HG02981 (cell line): Measurements from ENCODE around the gene MAPK6.
"Not testable (repeated sequence)": the region's sequence is repeated elsewhere in the genome, so short reads cannot be mapped to it uniquely, and the experiment has no call there.

ENCODE experiments used
- ATAC-seq: cut with Tn5 transposase; IDR thresholded peaks from one replicate; pipeline ENCODE4 v1.9.1; 2021; ENCODE audit warnings: mild to moderate bottlenecking, moderate library complexity; ENCODE audit not compliant: unreplicated experiment

The MAPK6 gene

DNA sequence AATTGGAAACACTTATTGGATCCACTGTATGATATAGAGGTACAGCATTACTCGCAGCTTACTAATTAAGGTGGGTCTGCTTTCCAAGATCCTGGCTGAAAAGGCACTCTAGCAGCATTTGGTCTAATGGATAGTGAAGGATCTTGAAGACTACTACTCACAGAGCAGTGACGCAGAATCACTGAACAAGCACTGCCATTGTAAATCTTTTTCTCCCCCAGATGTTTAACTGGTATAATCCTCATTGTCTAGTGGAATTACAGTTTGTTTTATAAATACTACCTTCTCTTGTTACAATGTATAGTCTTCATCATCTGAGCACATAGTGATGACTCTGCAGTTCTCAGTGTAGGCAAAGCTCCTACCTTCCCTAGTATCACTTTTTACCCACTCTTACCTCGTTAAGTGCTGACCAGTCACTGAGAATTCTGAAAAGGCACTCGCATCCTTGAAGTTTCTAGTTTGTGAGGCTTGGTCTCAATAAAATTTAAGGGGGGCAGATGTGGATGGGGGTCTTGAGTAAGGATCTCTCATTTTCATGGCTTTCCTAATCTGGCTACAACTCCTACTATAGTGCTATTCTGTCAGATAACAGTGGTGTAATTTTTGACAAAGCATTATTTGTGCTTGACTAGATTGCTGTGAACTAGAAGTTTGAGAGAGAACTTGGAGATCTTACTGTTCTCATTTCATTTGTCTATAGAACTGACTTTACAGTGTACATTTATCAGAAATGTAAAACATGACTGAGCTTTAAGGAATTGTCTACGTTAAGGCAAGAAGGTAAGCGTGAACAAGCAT is 23.2 kb downstream of the MAPK6 start:
- no peak for ATAC-seq

DNA sequence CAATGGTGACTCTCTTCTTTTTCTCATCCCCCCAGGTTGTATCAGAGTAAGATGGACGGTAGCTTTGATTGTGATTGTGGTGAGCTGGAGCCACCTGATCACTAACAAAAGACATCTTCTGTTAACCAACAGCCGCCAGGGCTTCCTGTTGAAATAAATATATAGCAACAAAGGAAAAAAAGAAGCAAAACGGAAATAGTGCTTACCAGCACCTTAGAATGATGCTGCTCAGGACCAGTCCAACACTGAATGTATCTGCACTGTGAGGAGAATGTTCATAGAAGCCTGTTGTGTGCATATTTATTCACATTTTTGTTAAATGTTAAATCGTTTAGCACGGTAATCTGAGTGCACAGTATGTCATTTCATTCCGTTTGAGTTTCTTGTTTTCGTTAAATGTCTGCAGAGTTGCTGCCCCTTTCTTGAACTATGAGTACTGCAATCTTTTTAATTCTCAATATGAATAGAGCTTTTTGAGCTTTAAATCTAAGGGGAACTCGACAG is 26.8 kb downstream of the MAPK6 start:
- ATAC-seq: not testable (repeated sequence)

DNA sequence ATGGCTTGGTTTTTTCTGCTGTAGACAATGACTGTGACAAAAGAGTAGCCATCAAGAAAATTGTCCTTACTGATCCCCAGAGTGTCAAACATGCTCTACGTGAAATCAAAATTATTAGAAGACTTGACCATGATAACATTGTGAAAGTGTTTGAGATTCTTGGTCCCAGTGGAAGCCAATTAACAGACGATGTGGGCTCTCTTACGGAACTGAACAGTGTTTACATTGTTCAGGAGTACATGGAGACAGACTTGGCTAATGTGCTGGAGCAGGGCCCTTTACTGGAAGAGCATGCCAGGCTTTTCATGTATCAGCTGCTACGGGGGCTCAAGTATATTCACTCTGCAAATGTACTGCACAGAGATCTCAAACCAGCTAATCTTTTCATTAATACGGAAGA is 27.5 kb downstream of the MAPK6 start:
- ATAC-seq: not testable (repeated sequence)

DNA sequence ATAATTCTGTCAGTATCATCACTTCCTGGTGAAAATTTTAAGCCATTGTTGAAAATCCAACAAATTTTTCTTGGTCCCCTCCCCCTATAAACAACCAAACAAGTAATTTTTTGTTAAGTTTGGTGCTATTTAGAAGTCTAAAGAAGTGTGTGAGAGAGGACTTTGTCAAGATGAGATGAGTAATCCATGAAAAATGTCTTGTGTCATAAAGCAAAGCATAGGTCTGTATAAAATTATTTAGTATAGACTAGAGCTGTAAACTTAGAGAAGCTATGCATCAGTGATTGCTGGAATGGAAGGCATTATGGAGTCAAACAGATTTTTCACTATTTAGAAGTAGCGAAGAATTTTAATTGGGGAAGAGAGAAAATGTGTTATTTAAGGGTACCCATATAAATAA is 31.4 kb downstream of the MAPK6 start:
- ATAC-seq: no peak

DNA sequence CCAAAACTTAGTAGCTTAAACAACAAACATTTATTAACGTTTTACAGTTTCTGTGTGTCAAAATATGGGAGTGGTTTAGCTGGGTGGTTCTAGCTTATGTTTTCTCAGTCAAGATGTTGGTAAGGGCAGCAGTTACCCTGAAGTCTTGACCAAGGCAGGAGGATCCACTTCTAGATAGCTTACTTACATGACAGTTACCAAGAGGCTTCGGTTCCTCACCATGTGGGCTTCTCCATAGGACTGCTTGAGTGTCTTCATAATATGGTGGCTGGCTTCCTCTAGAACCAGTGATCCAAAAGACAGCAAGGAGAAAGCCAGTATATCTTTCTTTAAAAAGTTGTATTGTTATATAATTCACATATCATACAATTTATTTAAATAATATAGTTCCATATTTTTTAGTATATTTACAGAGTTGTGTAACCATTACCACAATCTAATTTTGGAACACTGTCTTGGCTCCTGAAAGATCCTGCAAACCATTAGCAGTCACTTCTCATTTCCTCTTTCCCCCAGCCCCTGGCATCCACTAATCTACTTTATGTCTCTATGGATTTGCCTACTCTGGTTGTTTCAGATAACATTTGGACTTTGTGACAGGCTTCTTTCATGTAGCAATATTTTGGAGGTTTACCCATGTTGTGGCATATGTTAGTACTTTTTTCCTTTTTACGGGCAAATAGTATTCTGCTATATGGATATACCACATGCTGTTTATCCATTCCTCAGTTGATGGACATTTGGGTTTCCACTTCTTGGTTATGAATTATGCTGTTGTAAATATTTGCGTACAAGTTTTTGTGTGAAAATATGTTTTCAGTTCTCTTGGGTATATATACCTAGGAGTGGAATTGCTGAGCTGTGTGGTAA is 33.3 kb downstream of the MAPK6 start:
- no peak for ATAC-seq

DNA sequence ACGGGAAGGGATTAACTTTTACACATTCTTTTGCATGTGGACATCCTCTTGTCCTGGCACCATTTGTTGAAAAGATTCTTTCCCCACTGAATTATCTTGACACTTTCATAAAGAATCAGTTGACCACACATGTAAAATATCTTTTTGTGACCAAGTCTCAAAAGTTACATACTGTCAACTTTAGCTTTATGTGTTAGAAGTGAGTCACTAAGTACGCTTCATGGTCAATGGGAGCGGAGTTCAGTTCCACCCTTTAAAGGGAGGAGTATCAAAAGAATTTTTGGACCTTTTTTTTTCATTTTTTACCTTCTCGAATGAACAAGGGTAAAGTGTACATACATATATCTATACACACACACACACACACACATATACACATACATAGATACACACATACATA is 35.4 kb downstream of the MAPK6 start:
- no peak for ATAC-seq

DNA sequence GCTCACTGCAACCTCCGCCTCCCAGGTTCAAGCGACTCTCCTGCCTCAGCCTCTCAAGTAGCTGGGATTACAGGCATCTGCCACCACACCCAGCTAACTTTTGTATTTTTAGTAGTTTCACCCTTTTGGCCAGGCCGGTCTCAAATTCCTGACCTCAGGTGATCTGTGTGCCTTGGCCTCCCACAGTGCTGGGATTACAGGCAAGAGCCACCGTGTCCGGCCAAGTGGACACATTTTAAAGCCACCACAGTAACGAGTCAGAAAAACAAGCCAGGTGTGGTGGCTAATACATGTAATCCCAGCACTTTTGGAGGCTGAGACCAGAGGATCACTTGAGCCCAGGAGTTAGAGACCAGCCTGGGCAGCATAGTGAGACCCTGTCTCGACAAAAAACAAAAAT is 35.8 kb downstream of the MAPK6 start:
- ATAC-seq: not testable (repeated sequence)

DNA sequence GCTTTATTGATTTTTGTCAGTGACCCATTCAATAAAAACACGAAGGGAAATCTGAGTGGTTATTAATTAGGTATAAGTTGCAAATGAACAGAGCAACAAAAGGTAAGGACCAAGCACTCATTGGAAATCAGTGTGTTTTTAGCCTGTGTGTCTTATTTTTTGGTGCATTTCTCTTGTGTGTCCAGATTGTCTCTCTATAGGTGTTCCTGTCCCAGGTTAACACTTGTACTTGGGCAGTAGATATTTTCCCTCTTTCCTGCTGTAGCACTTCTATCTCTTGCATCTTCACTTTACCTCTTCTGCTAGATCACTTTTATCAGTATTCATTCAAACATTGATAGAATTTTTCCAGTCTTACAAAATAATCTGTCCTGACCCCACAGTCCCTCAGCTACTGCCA is 37.0 kb downstream of the MAPK6 start:
- ATAC-seq: no peak

DNA sequence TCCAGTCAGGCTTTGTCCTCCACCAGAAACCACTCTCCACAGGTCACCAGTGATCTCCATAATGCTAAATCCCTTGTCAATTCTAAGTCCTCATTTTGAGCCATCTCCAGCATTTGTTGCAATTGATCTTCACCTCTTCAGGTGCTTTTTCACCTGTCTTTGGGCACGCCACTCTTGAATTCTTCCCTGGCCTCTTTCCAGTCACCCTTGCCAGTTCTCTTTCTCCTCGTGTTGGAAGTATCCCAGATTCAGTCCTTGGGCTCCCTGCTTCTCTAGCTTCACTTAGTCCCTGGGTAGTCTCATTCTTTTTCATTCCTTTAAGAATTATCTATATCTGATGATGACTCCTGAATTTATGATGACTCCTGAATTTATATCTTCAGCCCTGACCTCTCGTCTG is 37.5 kb downstream of the MAPK6 start:
- ATAC-seq: no peak

DNA sequence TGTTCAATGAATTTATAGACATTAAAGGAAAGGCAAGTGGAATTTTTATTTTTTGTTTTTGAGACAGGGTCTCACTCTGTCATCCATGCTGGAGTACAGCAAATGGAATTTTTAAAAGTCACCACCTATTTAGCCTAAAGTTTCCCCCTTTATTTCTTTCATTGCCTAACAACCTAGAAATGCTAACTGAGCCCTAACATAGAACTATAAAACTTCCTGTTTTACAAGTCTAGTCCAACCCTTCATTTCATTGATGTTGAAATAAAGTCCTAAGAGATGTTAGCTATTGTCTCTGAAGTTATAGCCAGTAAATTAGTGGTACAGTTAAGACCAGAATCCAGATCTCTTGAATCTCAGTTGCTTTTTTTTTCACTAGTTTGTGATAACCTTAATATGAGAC is 39.0 kb downstream of the MAPK6 start:
- ATAC-seq: no peak

DNA sequence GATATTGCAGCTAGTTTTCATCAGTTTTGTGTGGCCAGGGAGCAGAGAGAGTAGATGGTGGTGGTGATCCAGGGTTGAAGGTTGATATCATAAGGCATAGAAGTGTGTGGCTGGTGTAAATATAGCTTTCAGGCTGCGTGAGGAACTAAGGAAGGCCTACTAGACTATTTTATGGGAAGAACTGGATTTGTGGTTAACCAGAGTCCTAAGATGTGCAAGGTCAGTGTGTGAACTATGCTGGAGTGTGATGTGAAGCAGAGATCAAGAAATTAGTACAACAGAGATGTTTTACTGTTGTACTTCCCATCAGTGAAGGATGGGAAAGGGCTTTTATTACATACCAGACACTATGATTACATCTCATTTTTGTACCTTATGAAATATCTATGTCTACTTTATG is 41.5 kb downstream of the MAPK6 start:
- no peak for ATAC-seq

DNA sequence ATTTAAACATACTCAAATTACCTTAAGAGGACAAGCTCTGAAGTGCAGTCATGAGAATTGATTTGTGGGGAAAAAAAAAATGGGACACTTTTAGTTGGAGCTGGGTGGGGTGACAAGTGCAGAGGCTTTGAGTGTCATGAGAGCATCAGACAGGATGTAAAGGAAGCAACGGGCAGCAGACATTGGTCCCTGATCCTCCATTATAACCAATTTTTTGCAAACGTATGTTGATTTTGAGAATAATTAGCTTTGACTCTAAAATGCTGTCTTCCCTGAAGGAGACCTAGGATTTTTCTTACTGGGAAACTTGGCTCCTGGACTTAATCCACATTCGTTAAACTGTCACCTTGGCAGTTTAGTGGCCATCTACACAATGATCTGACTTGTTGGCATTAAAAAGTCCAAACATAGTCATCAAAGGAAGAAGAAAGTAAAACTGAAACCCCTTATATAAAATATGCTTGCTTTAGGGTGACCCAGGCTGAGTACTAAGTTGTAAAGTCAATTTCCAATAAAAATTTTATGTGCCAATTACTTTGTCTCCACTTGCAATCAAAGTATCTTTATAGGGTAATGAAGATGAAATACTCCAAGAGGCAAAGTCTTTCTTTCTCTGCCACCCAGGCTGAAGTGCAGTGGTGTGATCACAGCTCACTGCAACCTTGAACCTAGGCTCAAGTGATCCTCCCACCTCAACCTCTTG is 48.0 kb downstream of the MAPK6 start:
- ATAC-seq: no peak

DNA sequence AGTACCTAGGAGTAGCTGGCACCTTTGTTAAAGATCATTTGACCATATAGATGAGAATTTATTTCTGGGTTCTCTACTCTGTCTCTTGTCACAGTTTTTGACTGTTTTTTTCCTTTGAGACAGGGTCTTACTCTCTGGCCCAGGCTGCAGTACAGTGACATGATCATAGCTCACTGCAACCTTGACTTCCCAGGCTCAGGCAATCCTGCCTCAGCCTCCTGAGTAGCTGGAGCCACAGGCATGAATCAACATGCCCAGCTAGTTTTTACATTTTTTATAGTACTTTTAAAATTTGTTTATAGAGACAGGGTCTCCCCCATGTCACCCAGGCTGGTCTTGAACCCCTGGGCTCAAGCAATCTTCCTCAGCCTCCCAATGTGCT is 48.5 kb downstream of the MAPK6 start:
- no peak for ATAC-seq

DNA sequence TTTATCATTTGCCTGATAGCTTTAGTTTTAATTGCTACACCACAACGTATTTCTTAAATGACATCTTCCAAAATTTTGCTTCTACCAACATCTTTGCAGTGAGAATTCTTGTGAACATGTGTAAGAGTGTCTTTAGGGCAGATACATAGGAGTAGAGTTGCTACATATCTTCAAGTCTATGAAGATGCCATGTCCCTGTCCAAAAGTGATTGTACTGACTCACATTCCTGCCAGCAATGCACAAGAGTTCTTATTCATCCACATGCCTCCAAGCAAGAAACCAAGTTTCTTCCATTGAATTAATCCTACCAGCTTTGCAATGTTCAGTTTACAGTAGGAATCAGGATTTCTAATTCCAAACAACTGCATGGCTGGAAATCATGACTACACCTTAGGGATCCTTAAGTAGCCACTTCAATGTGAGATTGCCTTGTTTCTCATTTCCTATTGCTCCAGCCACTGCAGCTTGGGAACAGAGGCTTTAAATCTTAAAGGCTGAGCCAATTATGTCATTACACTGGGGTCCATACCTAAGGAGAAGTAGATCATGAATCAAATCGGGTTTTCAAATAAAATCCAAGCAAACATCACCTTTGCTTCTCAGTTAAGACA is 49.1 kb downstream of the MAPK6 start:
- no peak for ATAC-seq

DNA sequence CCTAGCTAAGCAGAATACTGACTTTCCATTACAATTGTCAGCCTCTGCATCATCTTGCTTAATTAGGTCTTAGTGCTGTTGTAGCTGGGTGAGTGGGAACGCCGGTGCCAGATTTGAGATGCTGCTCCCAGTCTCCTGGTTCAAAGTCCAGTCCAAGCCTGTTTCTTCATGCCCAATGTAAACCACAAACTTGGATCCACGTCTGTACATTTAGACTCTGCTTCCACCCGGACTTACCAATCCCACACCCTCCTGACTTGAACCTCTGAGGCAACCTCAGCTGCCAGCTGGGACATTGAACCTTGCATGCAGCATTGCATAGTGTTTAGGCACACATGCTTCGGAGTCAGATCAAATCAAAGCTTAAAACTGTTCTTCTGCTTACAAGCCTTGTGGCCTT is 50.5 kb downstream of the MAPK6 start:
- no peak for ATAC-seq

DNA sequence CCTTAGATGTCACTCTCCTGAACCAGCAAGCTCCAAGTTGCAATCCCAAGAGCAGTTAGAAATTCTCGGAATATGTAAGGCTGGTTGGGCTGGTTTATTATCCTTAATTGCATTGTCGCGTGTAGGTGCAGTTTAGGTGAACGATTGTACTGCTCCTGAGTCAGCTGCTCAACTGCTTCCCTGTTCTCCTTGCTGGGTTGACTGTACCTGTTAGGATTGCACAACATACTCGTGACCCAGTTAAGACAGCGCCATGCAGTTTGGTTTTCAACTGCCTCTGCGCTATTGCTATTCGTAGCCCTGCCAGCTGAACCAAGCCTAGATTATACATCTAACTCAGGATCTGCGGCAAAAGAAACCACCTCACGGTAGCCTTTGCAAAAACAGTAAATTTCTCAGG is 52.6 kb downstream of the MAPK6 start:
- ATAC-seq: no peak

DNA sequence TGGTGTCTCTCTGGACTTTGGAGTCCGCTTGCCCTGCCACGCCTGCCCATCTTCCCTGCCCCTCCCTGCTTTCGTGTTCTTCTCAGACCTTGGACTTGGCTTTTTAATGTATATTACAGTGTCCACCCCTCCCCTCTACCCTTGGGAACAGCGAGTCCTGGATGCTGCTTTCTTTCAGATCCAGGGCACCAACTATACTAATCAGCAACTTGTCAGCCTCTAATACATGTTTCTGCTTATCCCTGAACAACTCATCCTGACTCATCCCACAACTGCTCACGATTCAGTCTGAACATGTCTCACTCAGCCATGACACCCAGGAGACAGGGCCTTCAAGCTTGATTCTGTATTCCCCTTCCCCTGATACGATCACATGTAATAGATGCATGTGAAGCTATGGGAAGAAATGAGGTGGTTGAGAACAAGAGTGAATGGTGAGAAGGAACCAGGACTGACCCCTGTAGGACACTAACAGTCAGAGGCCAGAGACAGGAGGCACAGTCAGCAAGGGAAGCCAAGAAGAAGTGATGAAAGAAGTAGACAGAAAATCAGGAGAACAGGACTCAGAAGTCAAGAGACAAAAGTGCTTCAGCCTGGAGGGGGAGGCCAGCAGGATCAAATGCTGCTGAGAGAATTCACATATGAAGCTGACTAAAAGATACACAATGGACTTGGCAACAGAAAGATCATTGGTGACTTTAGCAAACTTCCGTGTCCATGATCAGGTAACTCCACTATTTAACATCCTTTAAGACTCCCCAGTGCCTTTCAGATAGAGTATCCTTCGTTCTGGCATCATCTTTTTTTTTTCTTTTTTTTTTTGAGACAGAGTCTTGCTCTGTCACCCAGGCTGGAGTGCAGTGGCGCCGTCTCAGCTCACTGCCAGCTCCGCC is 58.1 kb downstream of the MAPK6 start:
- peak; percentile 59 for ATAC-seq

DNA sequence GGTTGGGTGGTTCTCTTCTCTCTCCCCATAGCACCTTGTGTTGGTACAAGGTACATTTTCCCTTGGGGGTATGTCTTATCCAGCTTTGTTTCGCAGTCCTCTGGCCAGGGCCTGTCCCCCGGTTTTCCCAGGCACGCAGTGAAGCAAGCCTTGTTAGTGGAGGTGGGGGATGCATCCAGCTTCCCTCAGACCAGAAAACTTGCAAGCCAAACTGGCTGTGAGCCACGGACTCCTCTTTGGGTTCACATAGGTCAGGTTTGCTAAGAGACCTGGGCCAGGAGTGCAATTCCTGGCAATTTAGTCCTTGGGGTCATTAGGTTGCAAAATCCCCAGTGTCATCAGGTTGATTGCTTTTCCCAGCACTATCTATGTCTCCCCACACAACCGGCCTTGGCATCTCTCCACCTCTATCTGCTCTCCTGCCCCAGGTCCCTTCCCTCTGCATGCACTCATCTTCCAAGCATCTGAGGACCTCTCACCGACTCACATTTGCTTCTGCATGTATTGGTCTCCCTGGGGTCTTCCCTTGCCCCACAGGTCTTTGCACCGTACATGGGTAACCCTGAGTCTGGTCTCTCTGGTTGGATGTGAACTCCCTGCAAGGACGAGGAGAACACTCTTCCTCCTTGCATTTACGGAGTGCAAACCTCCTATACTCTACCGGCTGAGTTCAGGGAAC is 59.3 kb downstream of the MAPK6 start:
- no peak for ATAC-seq

DNA sequence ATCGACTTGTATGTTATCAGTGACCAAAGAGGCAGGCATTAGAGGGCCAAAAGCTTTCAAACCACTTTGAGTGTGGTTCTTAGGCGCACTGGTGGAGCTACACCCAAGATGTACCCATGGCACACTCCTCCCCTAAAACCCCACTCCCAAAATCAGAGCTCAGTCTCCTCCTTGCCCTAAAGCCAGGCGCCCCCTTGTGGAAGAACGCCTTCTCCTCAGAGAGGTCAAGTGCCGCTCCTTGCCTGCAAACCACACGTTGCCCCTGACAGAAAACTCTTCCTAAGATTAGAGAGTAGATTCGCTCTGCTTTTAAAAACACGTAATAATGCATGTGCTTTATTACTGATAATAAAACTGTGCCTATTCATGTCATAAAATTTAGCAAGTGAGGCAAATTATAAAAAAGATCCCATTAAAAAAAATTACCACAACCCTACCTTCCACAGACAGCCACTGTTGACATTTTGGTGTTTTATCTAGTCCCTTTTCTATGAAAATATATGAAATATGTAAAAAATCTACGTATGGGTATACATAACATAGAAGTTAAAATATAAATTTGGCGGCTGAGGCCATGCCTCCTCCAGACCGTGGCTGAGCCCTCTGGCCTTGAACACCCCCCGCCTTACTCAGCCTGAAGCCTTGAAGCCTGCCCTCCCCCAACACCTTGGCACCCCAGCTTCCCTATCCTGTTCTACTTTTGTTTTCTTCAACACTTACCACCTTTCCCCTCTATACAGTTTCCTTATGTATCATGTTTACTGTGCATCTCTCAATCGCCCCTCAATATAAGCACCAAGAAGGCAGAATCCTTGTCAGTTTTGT is 60.1 kb downstream of the MAPK6 start:
- ATAC-seq: no peak
